Naive B cell (primary cell): ENCODE results near the gene LRRC45. TPM values are rescaled to one million over a fixed set of nuclear protein-coding genes. Genes with fewer than 3 reads are reported as not detected.
"Not testable (repeated sequence)": the region's sequence is repeated elsewhere in the genome, so short reads cannot be mapped to it uniquely, and the experiment has no call there.

Experiments
- ATAC-seq, 2 donors: fragments of 150-1000 bp; cut with Tn5 transposase; 2 replicates each; pipeline ENCODE4 v1.10.0; 2021; ENCODE audit warnings: low read depth in 2 of 2, mild to moderate bottlenecking in 2 of 2, moderate library complexity in 2 of 2
- DNase-seq: peaks from one replicate; pipeline ENCODE4 v3.0.0; 2022
- H3K27ac Mint-ChIP-seq, 6 donors: one replicate each; pipeline ENCODE4 v1.8.0; 2020 to 2022; ENCODE audit warnings: mild to moderate bottlenecking in 6 of 6, mixed read lengths in 6 of 6, moderate library complexity in 5 of 6, inconsistent platforms in 2 of 6
- H3K27me3 Mint-ChIP-seq, 3 donors: one replicate each; pipeline ENCODE4 v1.8.0; 2021 to 2022; ENCODE audit warnings: mixed read lengths in 3 of 3, mild to moderate bottlenecking in 1 of 3
- H3K36me3 Mint-ChIP-seq, 2 donors: one replicate each; pipeline ENCODE4 v1.8.0; 2020 to 2022; ENCODE audit warnings: mixed read lengths in 2 of 2, inconsistent platforms in 1 of 2, mild to moderate bottlenecking in 1 of 2
- H3K4me1 Mint-ChIP-seq, 3 donors: one replicate each; pipeline ENCODE4 v1.8.0; 2020 to 2022; ENCODE audit warnings: mixed read lengths in 3 of 3, inconsistent platforms in 1 of 3, mild to moderate bottlenecking in 1 of 3, moderate library complexity in 1 of 3
- H3K4me3 Mint-ChIP-seq, 8 donors: one replicate each; pipeline ENCODE4 v1.8.0; 2020 to 2022; ENCODE audit warnings: mild to moderate bottlenecking in 8 of 8, mixed read lengths in 8 of 8, moderate library complexity in 8 of 8, inconsistent platforms in 2 of 8
- H3K9me3 Mint-ChIP-seq, 7 donors: one replicate each; pipeline ENCODE4 v1.8.0; 2020 to 2022; ENCODE audit warnings: mixed read lengths in 7 of 7, mild to moderate bottlenecking in 5 of 7, inconsistent platforms in 2 of 7, moderate library complexity in 1 of 7
- polyA plus RNA-seq, 6 donors: library from polyadenylated mRNA; unstranded; fragments of 300-500 nt; fragmentation: Illumina TruSeq; gene quantifications; one replicate each; pipeline ENCODE4 v1.2.3, GENCODE V29; 2021; ENCODE audit warnings: low read depth in 6 of 6

LRRC45 gene
- polyA plus RNA-seq, 6 donors from 2014 or later: 1.3 to 4.6 (median 2.6) TPM

DNA sequence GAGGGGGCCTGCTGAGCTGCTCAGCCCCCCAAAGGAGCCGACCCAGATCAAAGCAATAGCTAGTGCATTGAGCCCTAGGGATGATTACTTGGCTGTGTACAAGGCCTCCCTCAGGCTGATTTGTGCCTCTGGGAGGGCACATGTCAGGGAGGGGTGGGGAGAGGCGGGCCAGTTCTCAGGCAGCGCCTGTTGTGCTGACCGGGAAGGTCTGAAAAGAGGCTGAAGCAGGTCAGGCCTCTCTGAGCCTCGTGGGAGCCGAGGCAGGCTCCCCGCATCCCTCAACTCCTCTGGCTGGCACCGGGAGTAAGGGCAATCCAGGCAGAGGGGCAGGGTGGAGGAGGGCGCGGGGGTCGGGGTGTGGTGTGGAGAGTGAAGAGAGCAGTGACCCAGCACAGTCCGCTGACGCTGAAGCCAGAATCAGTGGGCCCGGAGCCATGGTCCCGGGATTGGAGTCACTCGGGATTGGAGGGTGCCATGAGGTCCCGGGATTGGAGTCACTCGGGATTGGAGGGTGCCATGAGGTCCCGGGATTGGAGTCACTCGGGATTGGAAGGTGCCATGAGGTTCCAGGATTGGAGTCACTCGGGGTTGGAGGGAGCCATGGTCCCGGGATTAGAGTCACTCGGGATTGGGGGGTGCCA, 11.4 kb downstream of the LRRC45 start:
- H3K27ac Mint-ChIP-seq: no peak overlapping the region
- H3K4me3 Mint-ChIP-seq: peak overlapping the region in 5 of 8 donors; percentile 15 to 89 (median 67)
- no peaks in the 10 kb centered on the region for H3K9me3 Mint-ChIP-seq
- H3K27me3 Mint-ChIP-seq: peaks cover 0 to 9% (median 0%) of the 10 kb centered on the region in 3 donors
- H3K4me1 Mint-ChIP-seq: peaks cover 23 to 30% (median 30%) of the 10 kb centered on the region in 3 donors
- ATAC-seq: no peak
- no peak for DNase-seq
- peaks cover 0 to 5% of the 10 kb centered on the region in 2 donors for H3K36me3 Mint-ChIP-seq

GRCh38 chr17:82035488-82035887, 12.4 kb downstream of the LRRC45 start:
- Mint-ChIP-seq H3K27ac (peak overlapping the region in 1 of 6 donors; percentile 37), H3K9me3 (no peaks in the 10 kb centered on the region), H3K36me3 (peaks cover 0 to 5% of the 10 kb centered on the region in 2 donors), H3K27me3 (peaks cover 0 to 3% (median 0%) of the 10 kb centered on the region in 3 donors), H3K4me1 (peaks cover 17 to 28% (median 27%) of the 10 kb centered on the region in 3 donors), H3K4me3 (peak overlapping the region; percentile 17 to 95 (median 74))
- no peak for DNase-seq
- no peak for ATAC-seq

GRCh38 chr17:82035956-82036633, 13.0 kb downstream of the LRRC45 start:
- no peaks in the 10 kb centered on the region for H3K27me3 Mint-ChIP-seq
- H3K4me3 Mint-ChIP-seq: peak overlapping the region; percentile 74 to 96 (median 88)
- H3K4me1 Mint-ChIP-seq: peaks cover 14 to 27% (median 26%) of the 10 kb centered on the region in 3 donors
- H3K36me3 Mint-ChIP-seq: peaks cover 0 to 5% of the 10 kb centered on the region in 2 donors
- DNase-seq (no peak), ATAC-seq (no peak)
- H3K9me3 Mint-ChIP-seq: no peaks in the 10 kb centered on the region
- peak overlapping the region in 1 of 6 donors; percentile 22 for H3K27ac Mint-ChIP-seq

DNA sequence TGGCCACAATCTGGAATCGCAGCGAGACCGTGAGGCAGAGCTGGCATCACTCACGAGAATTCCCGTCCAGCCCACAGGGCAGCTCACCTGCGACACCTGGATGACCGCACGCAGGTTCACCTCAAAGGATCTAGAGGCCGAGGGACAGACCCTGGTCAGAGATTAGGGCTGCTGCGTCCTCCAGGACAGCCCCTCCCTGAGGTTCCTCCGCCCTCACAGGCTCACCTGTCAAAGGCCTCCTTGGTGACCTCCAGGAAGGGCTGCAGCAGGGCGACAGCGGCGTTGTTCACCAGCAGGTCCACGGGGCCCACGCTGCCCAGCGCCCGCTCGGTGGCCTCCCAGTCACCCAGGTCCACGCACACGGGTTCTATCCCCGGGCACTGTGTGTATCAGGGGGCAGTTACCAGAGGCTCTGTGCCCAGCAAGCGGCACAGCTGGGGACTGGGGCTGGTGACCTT, 13.6 kb downstream of the LRRC45 start:
- Mint-ChIP-seq H3K27me3 (no peaks in the 10 kb centered on the region), H3K36me3 (peaks cover 0 to 5% of the 10 kb centered on the region in 2 donors), H3K4me1 (peaks cover 14 to 27% (median 26%) of the 10 kb centered on the region in 3 donors), H3K4me3 (peak overlapping the region; percentile 71 to 96 (median 88)), H3K9me3 (no peaks in the 10 kb centered on the region), H3K27ac (peak overlapping the region in 1 of 6 donors; percentile 93)
- ATAC-seq (no peak), DNase-seq (no peak)

- H3K27ac Mint-ChIP-seq: peak within 1 kb of the TSS; percentile 93 to 97 (median 94)
- H3K9me3 Mint-ChIP-seq: no peaks in the 10 kb centered on the region
- no peaks in the 10 kb centered on the region for H3K27me3 Mint-ChIP-seq
- H3K36me3 Mint-ChIP-seq: peaks cover 0 to 5% of the 10 kb centered on the region in 2 donors
- peaks cover 14 to 27% (median 26%) of the 10 kb centered on the region in 3 donors for H3K4me1 Mint-ChIP-seq
- ATAC-seq: peak; percentile 89 to 91
- DNase-seq: peak; percentile 98
- peak within 1 kb of the TSS; percentile 74 to 96 (median 91) for H3K4me3 Mint-ChIP-seq
Measured at GRCh38 chr17:82037092-82037888, 14.2 kb downstream of the LRRC45 start, which contains the start of gene DCXR. Gene DCXR (minus strand): TSS chr17:82037697. CDS start chr17:82037682, 15 bp downstream.

- H3K4me3 Mint-ChIP-seq: peak overlapping the region; percentile 74 to 96 (median 91)
- H3K27ac Mint-ChIP-seq: peak overlapping the region; percentile 93 to 97 (median 94)
- no peak for ATAC-seq
- no peaks in the 10 kb centered on the region for H3K9me3 Mint-ChIP-seq
- no peak for DNase-seq
- H3K36me3 Mint-ChIP-seq: peaks cover 0 to 5% of the 10 kb centered on the region in 2 donors
- H3K27me3 Mint-ChIP-seq: no peaks in the 10 kb centered on the region
- H3K4me1 Mint-ChIP-seq: peaks cover 14 to 27% (median 26%) of the 10 kb centered on the region in 3 donors
Measured at GRCh38 chr17:82037889-82038195, 14.7 kb downstream of the LRRC45 start.

DNA sequence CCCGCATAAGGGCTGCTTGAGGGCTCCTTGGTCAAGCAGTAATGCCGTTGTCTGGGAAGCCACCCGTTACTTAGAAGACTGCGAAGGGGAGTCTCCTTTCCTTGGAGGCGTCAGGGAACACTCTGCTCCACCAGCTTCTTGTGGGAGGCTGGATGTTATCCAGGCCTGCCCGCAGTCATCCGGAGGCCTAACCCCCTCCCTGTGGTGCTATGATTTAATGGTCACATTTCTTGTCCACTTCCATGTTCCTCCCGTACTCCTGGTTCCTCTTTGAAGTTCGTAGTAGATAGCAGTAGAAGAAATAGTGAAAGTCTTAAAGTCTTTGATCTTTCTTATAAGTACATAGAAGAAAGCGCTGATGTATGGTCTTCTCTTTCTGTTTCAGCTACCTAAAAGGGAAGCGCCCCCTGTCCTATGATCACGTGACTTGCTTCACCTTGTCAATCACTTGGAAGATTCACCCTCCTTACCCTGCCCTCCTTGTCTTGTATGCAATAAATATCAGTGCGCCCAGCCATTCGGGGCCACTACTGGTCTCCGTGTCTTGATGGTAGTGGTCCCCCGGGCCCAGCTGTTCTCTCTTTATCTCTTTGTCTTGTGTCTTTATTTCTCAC, 15.8 kb downstream of the LRRC45 start:
- not testable (repeated sequence) for DNase-seq, H3K36me3 Mint-ChIP-seq, ATAC-seq, H3K9me3 Mint-ChIP-seq, H3K27me3 Mint-ChIP-seq
- peak overlapping the region in 7 of 8 donors; percentile 4 to 72 (median 59) for H3K4me3 Mint-ChIP-seq
- peaks cover 14 to 27% (median 26%) of the 10 kb centered on the region in 3 donors for H3K4me1 Mint-ChIP-seq
- peak overlapping the region in 2 of 6 donors; percentile 18 to 44 for H3K27ac Mint-ChIP-seq

GRCh38 chr17:82039695-82040299, 16.7 kb downstream of the LRRC45 start:
- no peaks in the 10 kb centered on the region for H3K27me3 Mint-ChIP-seq
- H3K4me1 Mint-ChIP-seq: peaks cover 14 to 27% (median 26%) of the 10 kb centered on the region in 3 donors
- H3K36me3 Mint-ChIP-seq: peaks cover 0 to 5% of the 10 kb centered on the region in 2 donors
- H3K27ac Mint-ChIP-seq: no peak overlapping the region
- no peak for ATAC-seq
- H3K4me3 Mint-ChIP-seq: no peak overlapping the region
- no peaks in the 10 kb centered on the region for H3K9me3 Mint-ChIP-seq
- no peak for DNase-seq

DNA sequence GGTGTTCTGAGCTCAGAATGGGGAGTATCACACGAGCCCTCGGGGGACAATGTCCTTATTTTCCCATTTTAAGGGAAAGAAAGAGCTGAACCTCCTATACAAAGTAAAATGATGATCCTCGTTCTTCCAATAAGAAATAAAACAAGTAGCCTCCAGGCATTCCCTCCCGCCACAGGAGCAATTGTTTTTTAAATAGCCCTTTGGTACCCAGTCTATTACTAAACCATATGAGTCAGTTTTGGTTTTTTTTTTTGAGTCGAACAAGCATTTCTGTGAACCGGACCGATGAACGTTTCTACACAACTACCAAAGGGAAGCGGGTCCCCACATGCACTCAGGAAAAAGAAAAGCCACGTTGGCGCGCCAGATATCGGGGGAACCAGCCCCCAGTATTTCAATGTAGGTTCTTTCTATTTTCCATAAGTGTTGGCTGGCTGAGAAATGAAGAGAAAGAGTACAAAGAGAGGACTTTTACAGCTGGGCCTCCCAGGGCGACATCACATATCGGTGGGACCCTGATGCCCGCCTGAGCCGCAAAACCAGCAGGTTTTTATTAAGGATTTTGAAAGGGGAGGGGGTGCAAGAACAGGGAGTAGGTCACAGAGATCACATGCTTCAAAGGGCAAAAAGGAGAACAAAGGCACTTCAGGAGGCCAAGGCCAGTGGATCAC, 18.2 kb downstream of the LRRC45 start:
- Mint-ChIP-seq H3K27ac (peak overlapping the region in 1 of 6 donors; percentile 89), H3K27me3 (no peaks in the 10 kb centered on the region), H3K4me1 (peaks cover 13 to 15% (median 14%) of the 10 kb centered on the region in 3 donors), H3K36me3 (no peaks in the 10 kb centered on the region), H3K4me3 (peak overlapping the region in 1 of 8 donors; percentile 15), H3K9me3 (no peaks in the 10 kb centered on the region)
- DNase-seq (no peak), ATAC-seq (no peak)

DNA sequence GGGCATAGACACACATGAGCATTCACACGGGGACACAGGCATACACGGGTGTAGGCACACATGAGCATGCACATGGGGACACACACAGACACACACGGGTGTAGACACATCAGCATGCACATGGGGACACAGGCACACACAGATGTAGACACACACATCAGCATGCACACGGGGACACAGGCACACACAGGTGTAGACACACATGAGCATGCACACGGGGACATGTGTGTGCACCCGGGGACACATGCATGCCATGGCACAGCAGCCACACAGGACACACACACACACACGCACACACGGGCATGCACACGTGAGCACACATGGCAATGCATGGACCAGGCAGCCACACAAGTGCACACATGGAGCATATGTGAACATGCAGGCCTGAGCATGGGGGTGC, 19.5 kb downstream of the LRRC45 start:
- Mint-ChIP-seq H3K4me1 (peaks cover 12 to 16% (median 15%) of the 10 kb centered on the region in 3 donors), H3K27ac (no peak overlapping the region), H3K4me3 (no peak overlapping the region), H3K36me3 (no peaks in the 10 kb centered on the region), H3K9me3 (no peaks in the 10 kb centered on the region), H3K27me3 (no peaks in the 10 kb centered on the region)
- no peak for DNase-seq
- ATAC-seq: no peak

GRCh38 chr17:82043507-82043906, 20.4 kb downstream of the LRRC45 start:
- no peak for ATAC-seq

DNA sequence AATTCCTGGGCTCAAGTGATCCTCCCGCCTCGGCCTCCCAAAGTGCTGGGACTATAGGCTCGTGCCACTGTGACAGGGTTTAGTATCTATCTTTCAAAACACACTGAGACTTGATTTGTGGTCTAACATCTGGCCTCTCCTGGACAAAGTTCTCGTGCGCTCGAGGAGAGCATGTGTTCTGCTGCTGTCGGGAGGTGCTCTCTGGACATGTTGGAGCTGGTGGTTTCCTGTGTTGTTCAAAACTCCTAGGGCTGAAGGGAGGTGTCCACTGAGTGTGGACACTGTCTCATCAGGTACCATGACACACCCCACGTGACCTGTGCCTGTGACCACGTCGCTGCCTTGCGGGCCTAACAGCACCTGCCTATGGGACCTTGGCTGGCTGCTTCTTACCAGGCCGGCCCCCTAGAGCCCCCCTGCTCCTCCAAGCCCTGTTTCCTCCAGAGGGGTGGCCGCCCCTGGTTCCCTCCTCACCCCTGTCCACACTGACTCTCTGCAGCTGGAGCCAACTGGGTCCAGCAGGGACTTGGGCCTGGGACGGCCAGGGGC, 22.9 kb downstream of the LRRC45 start:
- no peak for ATAC-seq
- Mint-ChIP-seq H3K4me3 (peak overlapping the region in 2 of 8 donors; percentile 51 to 71), H3K9me3 (no peaks in the 10 kb centered on the region), H3K27ac (no peak overlapping the region), H3K27me3 (no peaks in the 10 kb centered on the region), H3K4me1 (peaks cover 5 to 10% (median 8%) of the 10 kb centered on the region in 3 donors), H3K36me3 (no peaks in the 10 kb centered on the region)
- DNase-seq: no peak

More at GRCh38 chr17:82043507-82043906, 20.4 kb downstream of the LRRC45 start:
- Mint-ChIP-seq H3K27me3 (no peaks in the 10 kb centered on the region), H3K36me3 (no peaks in the 10 kb centered on the region), H3K4me3 (no peak overlapping the region), H3K4me1 (peaks cover 7 to 12% (median 10%) of the 10 kb centered on the region in 3 donors), H3K27ac (no peak overlapping the region), H3K9me3 (no peaks in the 10 kb centered on the region)
- no peak for DNase-seq
